ENCODE results near the gene ATR.

ATR gene

DNA sequence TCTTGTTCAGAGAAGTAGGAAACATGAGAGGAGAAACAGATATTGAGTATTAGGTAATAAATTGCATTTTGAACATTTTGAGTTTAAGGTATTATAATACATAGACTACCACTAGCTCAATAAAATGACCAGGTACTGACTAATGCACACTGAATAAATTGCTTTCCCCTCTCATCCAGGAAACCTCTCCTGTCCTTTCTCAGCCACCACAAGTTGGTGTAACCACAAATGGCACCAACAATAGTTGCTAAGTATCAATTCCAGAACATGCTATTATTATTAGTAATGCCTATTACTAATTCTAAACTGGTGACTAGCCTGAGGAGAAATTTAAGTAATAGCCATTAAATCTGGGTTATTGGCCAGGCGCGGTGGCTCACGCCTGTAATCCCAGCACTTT, 83.4 kb downstream of the ATR start:
- in situ Hi-C loops (cut with HindIII; ENCODE audit: low sequenced_read_pairs) = no loop called here
- TF ChIP-seq, protein P1, sequence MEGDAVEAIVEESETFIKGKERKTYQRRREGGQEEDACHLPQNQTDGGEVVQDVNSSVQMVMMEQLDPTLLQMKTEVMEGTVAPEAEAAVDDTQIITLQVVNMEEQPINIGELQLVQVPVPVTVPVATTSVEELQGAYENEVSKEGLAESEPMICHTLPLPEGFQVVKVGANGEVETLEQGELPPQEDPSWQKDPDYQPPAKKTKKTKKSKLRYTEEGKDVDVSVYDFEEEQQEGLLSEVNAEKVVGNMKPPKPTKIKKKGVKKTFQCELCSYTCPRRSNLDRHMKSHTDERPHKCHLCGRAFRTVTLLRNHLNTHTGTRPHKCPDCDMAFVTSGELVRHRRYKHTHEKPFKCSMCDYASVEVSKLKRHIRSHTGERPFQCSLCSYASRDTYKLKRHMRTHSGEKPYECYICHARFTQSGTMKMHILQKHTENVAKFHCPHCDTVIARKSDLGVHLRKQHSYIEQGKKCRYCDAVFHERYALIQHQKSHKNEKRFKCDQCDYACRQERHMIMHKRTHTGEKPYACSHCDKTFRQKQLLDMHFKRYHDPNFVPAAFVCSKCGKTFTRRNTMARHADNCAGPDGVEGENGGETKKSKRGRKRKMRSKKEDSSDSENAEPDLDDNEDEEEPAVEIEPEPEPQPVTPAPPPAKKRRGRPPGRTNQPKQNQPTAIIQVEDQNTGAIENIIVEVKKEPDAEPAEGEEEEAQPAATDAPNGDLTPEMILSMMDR (IDR thresholded peaks at IDR 0.05; ENCODE audit: low read depth, low read length, missing control alignments) = no peak
- no peak overlapping the region for H3K4me3 ChIP-seq (ENCODE audit: low read depth, low read length)
- no peak for DNase-seq (ENCODE audit: low read depth)

- DNase-seq (ENCODE audit: low read depth) = no peak
- TF ChIP-seq, protein P1 (IDR thresholded peaks at IDR 0.05; ENCODE audit: low read depth, low read length, missing control alignments) = no peak
- H3K4me3 ChIP-seq (ENCODE audit: low read depth, low read length) = no peak overlapping the region
- in situ Hi-C loops (cut with HindIII; ENCODE audit: low sequenced_read_pairs) = no loop called here
Observed at GRCh38 chr3:142492184-142492583, 86.3 kb downstream of the ATR start.

- in situ Hi-C loops (cut with HindIII; ENCODE audit: low sequenced_read_pairs) = no loop called here
- DNase-seq (ENCODE audit: low read depth) = no peak
Observed at GRCh38 chr3:142489572-142490323, 88.8 kb downstream of the ATR start.

DNA sequence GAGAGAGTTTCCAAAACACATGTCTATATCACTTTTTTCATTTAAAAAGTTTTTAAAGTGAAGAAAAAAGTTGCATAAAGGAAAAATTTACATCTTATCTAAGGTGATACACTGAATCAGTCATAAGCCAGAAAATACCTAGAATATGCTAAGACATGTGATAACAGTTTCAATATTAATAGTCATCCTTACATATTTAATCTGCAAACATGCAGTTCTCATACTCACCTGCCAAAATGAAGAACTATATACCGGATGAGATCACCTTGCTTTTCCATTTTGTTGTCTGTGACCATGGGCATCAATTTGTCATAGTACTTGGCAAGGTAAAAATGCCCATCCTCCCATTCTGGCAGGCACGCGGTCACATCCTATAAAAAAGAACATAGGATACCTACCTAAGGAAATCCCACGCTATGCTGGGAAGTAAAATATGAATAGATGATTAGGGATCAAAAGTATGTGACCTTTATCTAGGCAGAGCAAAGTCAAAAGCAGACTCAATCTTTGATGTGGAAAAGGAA, 93.6 kb downstream of the ATR start:
- TF ChIP-seq, protein P1 (IDR thresholded peaks at IDR 0.05; ENCODE audit: low read depth, low read length, missing control alignments) = no peak
- no peak for DNase-seq (ENCODE audit: low read depth)
- in situ Hi-C loops (cut with HindIII; ENCODE audit: low sequenced_read_pairs) = no loop called here
- no peak overlapping the region for H3K4me3 ChIP-seq (ENCODE audit: low read depth, low read length)

More at GRCh38 chr3:142489572-142490323, 88.8 kb downstream of the ATR start:
- TF ChIP-seq, protein P1 (IDR thresholded peaks at IDR 0.05; ENCODE audit: low read depth, low read length, missing control alignments) = no peak
- H3K4me3 ChIP-seq (ENCODE audit: low read depth, low read length) = no peak overlapping the region

- in situ Hi-C loops (cut with HindIII; ENCODE audit: low sequenced_read_pairs) = no loop called here
- no peak overlapping the region for H3K4me3 ChIP-seq (ENCODE audit: low read depth, low read length)
- TF ChIP-seq, protein P1 (IDR thresholded peaks at IDR 0.05; ENCODE audit: low read depth, low read length, missing control alignments) = no peak
- DNase-seq (ENCODE audit: low read depth) = no peak
Observed at GRCh38 chr3:142481196-142481595, 97.3 kb downstream of the ATR start.

- in situ Hi-C loops (cut with HindIII; ENCODE audit: low sequenced_read_pairs) = no loop called here
- no peak overlapping the region for H3K4me3 ChIP-seq (ENCODE audit: low read depth, low read length)
- TF ChIP-seq, protein P1 (IDR thresholded peaks at IDR 0.05; ENCODE audit: low read depth, low read length, missing control alignments) = no peak
- no peak for DNase-seq (ENCODE audit: low read depth)
Observed at GRCh38 chr3:142470826-142471225, 107.7 kb downstream of the ATR start.
